HCT116 (cell line): ENCODE results near the gene OPRL1. TPM values are rescaled to one million over a fixed set of nuclear protein-coding genes. Genes with fewer than 3 reads are reported as not detected.

Experiments
- ATAC-seq: fragments of 200-7000 bp; cut with Tn5 transposase; 2 replicates; pipeline ENCODE4 v1.9.1; 2020; ENCODE audit warnings: mild to moderate bottlenecking, moderate library complexity
- BruUV-seq: library from RNA; stranded (reverse); fragments of 400-500 nt; replicated peaks from 2 replicates; lab custom pipeline; 2021; lab: Mats Ljungman, UMichigan
- CTCF ChIA-PET: fragments of 300-600 bp; sonication (Branson Sonifier 250); formaldehyde crosslinking; loops from one replicate; lab custom pipeline; 2021; ENCODE audit warnings: antibody characterized with exemption; lab: Charles Lee
- POLR2A ChIA-PET: fragments of 300-600, 350-600 bp; sonication (Branson Sonifier 250); formaldehyde crosslinking; loops from one replicate; lab custom pipeline; 2021; ENCODE audit warnings: antibody characterized with exemption; lab: Charles Lee
- RAD21 ChIA-PET, 2 experiments: fragments of 300-600 bp; sonication (Branson Sonifier 250); formaldehyde crosslinking; loops; one replicate each; lab custom pipeline; 2023; ENCODE audit warnings: low total read pairs in 2 of 2; ENCODE audit not compliant: uncharacterized antibody in 2 of 2, unreplicated experiment in 2 of 2, low non-redundant PET in 1 of 2; lab: Charles Lee
- DNase-seq: peaks from one replicate; pipeline ENCODE4 v3.0.0-alpha.2; 2010; ENCODE audit warnings: low read depth, low spot score
- H2AFZ ChIP-seq: fragments of 200-600 bp; shearing (Covaris generic), sonication (generic); 2 replicates; pipeline ENCODE4 v1.6.1; 2017; ENCODE audit warnings: low read depth, mixed run types, mixed read lengths, antibody characterized with exemption, low read length; ENCODE audit not compliant: poor library complexity, severe bottlenecking
- H3K27ac ChIP-seq: 2 replicates; pipeline ENCODE4 v1.5.1; 2012; ENCODE audit warnings: low read depth, low read length
- H3K27me3 ChIP-seq: fragments of 200-600 bp; sonication (generic); 2 replicates; pipeline ENCODE4 v1.6.1; 2016; ENCODE audit warnings: mixed run types, low read length, mixed read lengths; ENCODE audit not compliant: insufficient read depth
- H3K36me3 ChIP-seq, 2 experiments: fragments of 200-500 bp in 1 of 2; fragments of 200-600 bp in 1 of 2; sonication (Bioruptor generic) in 1 of 2; sonication (generic) in 1 of 2; 2 replicates each; pipeline versions ENCODE4 v1.5.1 to v1.6.1; 2014 to 2016; ENCODE audit warnings: low read length in 2 of 2, inconsistent platforms in 1 of 2, mixed read lengths in 1 of 2, mixed run types in 1 of 2; ENCODE audit not compliant: insufficient read depth in 2 of 2, control insufficient read depth in 1 of 2
- H3K4me1 ChIP-seq, 2 experiments: fragments of 200-600 bp in 1 of 2; sonication (generic) in 1 of 2; 2 replicates each; pipeline versions ENCODE4 v1.5.1 to v1.6.1; 2012 to 2017; ENCODE audit warnings: low read length in 2 of 2, inconsistent platforms in 1 of 2, mild to moderate bottlenecking in 1 of 2, mixed read lengths in 1 of 2, mixed run types in 1 of 2, moderate library complexity in 1 of 2; ENCODE audit not compliant: insufficient read depth in 2 of 2, control insufficient read depth in 1 of 2
- H3K4me2 ChIP-seq: fragments of 200-600 bp; sonication (generic); 2 replicates; pipeline ENCODE4 v1.6.1; 2017; ENCODE audit warnings: mixed run types, low read length, mixed read lengths
- H3K4me3 ChIP-seq, 2 experiments: fragments of 200-600 bp in 1 of 2; sonication (generic) in 1 of 2; replicated peaks in 1 of 2; 2 replicates each; pipeline ENCODE4 v1.5.1; 2011 to 2016; ENCODE audit warnings: low read length in 2 of 2, control low read depth in 1 of 2, low read depth in 1 of 2, mild to moderate bottlenecking in 1 of 2, mixed read lengths in 1 of 2, mixed run types in 1 of 2
- H3K79me2 ChIP-seq: fragments of 200-600 bp; sonication (generic); 2 replicates; pipeline ENCODE4 v1.6.1; 2017; ENCODE audit warnings: mild to moderate bottlenecking, mixed run types, low read length, moderate library complexity, mixed read lengths; ENCODE audit not compliant: insufficient read depth
- H3K9ac ChIP-seq: fragments of 200-600 bp; sonication (generic); 2 replicates; pipeline ENCODE4 v1.6.1; 2016; ENCODE audit warnings: low read length, mixed read lengths
- H3K9me2 ChIP-seq: fragments of 200-600 bp; sonication (generic), shearing (Covaris generic); 2 replicates; pipeline ENCODE4 v1.6.1; 2017; ENCODE audit warnings: mixed run types, mild to moderate bottlenecking, moderate library complexity; ENCODE audit not compliant: insufficient read depth
- H3K9me3 ChIP-seq, 2 experiments: fragments of 200-500 bp in 1 of 2; fragments of 200-600 bp in 1 of 2; sonication (Bioruptor generic) in 1 of 2; sonication (generic) in 1 of 2; 2 replicates each; pipeline ENCODE4 v1.6.1; 2014 to 2017; ENCODE audit warnings: low read length in 2 of 2, mixed read lengths in 2 of 2, inconsistent platforms in 1 of 2, low read depth in 1 of 2, mild to moderate bottlenecking in 1 of 2, mixed run types in 1 of 2, moderate library complexity in 1 of 2; ENCODE audit not compliant: control insufficient read depth in 1 of 2, insufficient read depth in 1 of 2
- H4K20me1 ChIP-seq: fragments of 200-600 bp; sonication (generic), shearing (Covaris generic); 2 replicates; pipeline ENCODE4 v1.6.1; 2017; ENCODE audit warnings: mixed run types, mild to moderate bottlenecking, moderate library complexity; ENCODE audit not compliant: insufficient read depth
- CEBPB ChIP-seq: IDR thresholded peaks from 2 replicates; pipeline ENCODE4 v1.6.1; 2012; ENCODE audit warnings: low read depth
- EGR1 ChIP-seq: IDR thresholded peaks from 2 replicates; pipeline ENCODE4 v1.6.1; 2012; ENCODE audit warnings: low read depth
- EZH2 ChIP-seq: fragments of 200-600 bp; sonication (generic); IDR thresholded peaks from 2 replicates; pipeline ENCODE4 v1.6.1; 2017; ENCODE audit warnings: antibody characterized with exemption, mixed run types
- EZH2phosphoT487 ChIP-seq: fragments of 200-600 bp; IDR thresholded peaks from 2 replicates; pipeline ENCODE4 v1.6.1; 2018; ENCODE audit warnings: antibody characterized with exemption, borderline replicate concordance
- JUND ChIP-seq: IDR thresholded peaks from 2 replicates; pipeline ENCODE4 v1.6.1; 2012
- POLR2A ChIP-seq: IDR thresholded peaks from 2 replicates; pipeline ENCODE4 v1.7.0; 2011; ENCODE audit warnings: borderline replicate concordance; ENCODE audit not compliant: insufficient read depth, insufficient read length; ENCODE audit errors: extremely low read depth
- POLR2AphosphoS5 ChIP-seq: IDR thresholded peaks from 2 replicates; pipeline ENCODE4 v1.6.1; 2011; ENCODE audit warnings: mild to moderate bottlenecking, low read depth, low read length, moderate library complexity
- SIN3A ChIP-seq: IDR thresholded peaks from 2 replicates; pipeline ENCODE4 v1.6.1; 2012; ENCODE audit warnings: low read depth
- SP1 ChIP-seq: IDR thresholded peaks from 2 replicates; pipeline ENCODE4 v1.6.1; 2012; ENCODE audit warnings: low read depth
- SRF ChIP-seq: IDR thresholded peaks from 2 replicates; pipeline ENCODE4 v1.6.1; 2012; ENCODE audit warnings: low read depth
- YY1 ChIP-seq: IDR thresholded peaks from 2 replicates; pipeline ENCODE4 v1.6.1; 2011; ENCODE audit warnings: low read length, low read depth, moderate library complexity, mild to moderate bottlenecking; ENCODE audit not compliant: insufficient replicate concordance; ENCODE audit errors: extremely low read depth
- intact Hi-C: fragments of 100-400 bp; cut with micrococcal nuclease; formaldehyde crosslinking; loops from 2 replicates; pipeline ENCODE4 v1.10.0; 2022
- total RNA-seq: library from RNA; stranded (reverse); gene quantifications from one replicate; pipeline ENCODE4 v1.2.1, GENCODE V29; 2021; ENCODE audit not compliant: unreplicated experiment

Gene OPRL1
- total RNA-seq, 1 experiment from 2014 or later, result 1.6 TPM

DNA sequence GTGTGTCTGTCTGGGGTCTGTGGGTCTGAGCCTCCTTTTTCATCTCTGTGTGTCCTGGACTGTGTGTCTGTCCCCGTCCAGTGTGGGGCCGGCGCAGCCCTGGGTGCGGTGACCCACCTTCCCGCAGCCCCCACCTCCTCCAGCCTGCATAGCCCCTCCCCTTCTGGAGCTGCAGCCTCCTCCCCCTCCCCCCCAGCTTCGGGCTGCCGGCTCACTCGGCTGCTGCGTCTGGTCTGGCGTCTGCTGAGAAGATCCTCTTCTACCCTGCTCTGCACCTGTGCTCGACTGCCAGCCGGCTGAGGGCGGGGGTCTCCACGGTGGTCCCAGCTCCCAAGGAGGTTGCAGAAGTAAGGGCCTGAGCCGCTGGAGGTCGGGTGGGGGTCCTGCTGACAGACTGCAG is 11.9 kb downstream of the OPRL1 start:
- RAD21 ChIA-PET, result no interaction called here
- BruUV-seq, result no TSS peak
- intact Hi-C loops, result no loop called here
- H3K9ac ChIP-seq, result no peak overlapping the region
- H3K27ac ChIP-seq, result no peak overlapping the region
- H3K4me3 ChIP-seq, result no peak overlapping the region
- no peaks in the 10 kb centered on the region for H3K4me1 ChIP-seq
- POLR2A ChIA-PET, result no interaction called here
- no peaks in the 10 kb centered on the region for H4K20me1 ChIP-seq
- H3K9me3 ChIP-seq, result peaks cover 6% of the 10 kb centered on the region in 2 experiments; a peak in 2 of 4 replicates
- H3K27me3 ChIP-seq, result no peaks in the 10 kb centered on the region
- no peak overlapping the region for H2AFZ ChIP-seq
- no peaks in the 10 kb centered on the region for H3K79me2 ChIP-seq
- CTCF ChIA-PET, result interaction anchor here (0.6 kb wide), 1 partner anchor 194 kb away, joined by 3 read pairs; no protein-coding TSS in a partner anchor
- ATAC-seq, result peak; percentile 18; the same call in 1 of the 2 replicates
- H3K36me3 ChIP-seq, result no peaks in the 10 kb centered on the region
- TF ChIP-seq SIN3A (no peak), CEBPB (no peak), POLR2AphosphoS5 (no peak), JUND (no peak)
- TF ChIP-seq, all 23 proteins: peak for 0
- H3K4me2 ChIP-seq, result no peak overlapping the region
- DNase-seq, result no peak
- H3K9me2 ChIP-seq, result no peaks in the 10 kb centered on the region

DNA sequence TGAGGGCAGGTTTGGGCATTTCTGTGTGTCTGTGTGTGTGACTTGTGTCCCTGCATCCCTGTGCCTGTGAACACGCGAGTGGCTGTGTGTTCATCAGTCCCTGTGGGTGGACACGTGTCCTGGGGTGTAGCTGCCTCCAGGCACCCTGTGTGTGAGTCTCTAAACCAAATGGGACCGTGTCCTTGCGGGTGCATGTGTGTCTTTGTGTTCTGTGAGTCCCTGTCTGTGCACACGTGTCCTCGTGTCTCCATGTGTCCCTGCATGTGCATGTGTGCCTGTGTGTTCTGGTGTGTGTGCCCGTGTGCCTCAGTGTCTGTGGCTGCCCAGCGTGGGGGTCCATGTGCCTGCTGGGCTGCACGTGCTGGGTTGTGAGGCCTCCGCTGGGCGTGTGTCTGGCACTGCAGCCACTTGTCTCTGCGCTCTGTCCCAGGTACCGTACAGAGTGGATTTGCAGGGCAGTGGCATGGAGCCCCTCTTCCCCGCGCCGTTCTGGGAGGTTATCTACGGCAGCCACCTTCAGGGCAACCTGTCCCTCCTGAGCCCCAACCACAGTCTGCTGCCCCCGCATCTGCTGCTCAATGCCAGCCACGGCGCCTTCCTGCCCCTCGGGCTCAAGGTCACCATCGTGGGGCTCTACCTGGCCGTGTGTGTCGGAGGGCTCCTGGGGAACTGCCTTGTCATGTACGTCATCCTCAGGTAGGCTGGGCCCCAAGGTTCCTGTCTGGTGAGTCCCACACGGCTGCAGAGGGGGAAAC is 12.6 kb downstream of the OPRL1 start:
- CTCF ChIA-PET, result interaction anchor here (0.6 kb wide), 1 partner anchor 193 kb away, joined by 3 read pairs; no protein-coding TSS in a partner anchor
- H3K9me3 ChIP-seq, result peaks cover 6% of the 10 kb centered on the region in 2 experiments; a peak in 2 of 4 replicates
- no peaks in the 10 kb centered on the region for H3K9me2 ChIP-seq
- H3K9ac ChIP-seq, result no peak overlapping the region
- H4K20me1 ChIP-seq, result no peaks in the 10 kb centered on the region
- DNase-seq (no peak), ATAC-seq (peak; percentile 33; the same call in 1 of the 2 replicates)
- TF ChIP-seq EGR1, result no peak
- no peak for TF ChIP-seq SRF
- no peak for TF ChIP-seq POLR2AphosphoS5
- no peak for TF ChIP-seq JUND
- TF ChIP-seq SIN3A, result no peak
- TF ChIP-seq POLR2A, result no peak
- no peak for TF ChIP-seq CEBPB
- no peak for TF ChIP-seq EZH2
- no peak for TF ChIP-seq YY1
- TF ChIP-seq SP1, result no peak
- TF ChIP-seq EZH2phosphoT487, result no peak
- H2AFZ ChIP-seq, result no peak overlapping the region
- H3K27me3 ChIP-seq, result no peaks in the 10 kb centered on the region
- no TSS peak for BruUV-seq
- RAD21 ChIA-PET, result no interaction called here
- no peak overlapping the region for H3K4me2 ChIP-seq
- no peaks in the 10 kb centered on the region for H3K36me3 ChIP-seq
- H3K79me2 ChIP-seq, result no peaks in the 10 kb centered on the region
- POLR2A ChIA-PET, result no interaction called here
- intact Hi-C loops, result no loop called here
- no peaks in the 10 kb centered on the region for H3K4me1 ChIP-seq
- no peak overlapping the region for H3K27ac ChIP-seq
- no peak overlapping the region for H3K4me3 ChIP-seq
